Smooth muscle cell of the brain vasculature (primary cell): ENCODE data around the gene CCNI.
"Not testable (repeated sequence)": the region's sequence is repeated elsewhere in the genome, so short reads cannot be mapped to it uniquely, and the experiment has no call there.

Source experiments
- DNase-seq: peaks from one replicate; pipeline ENCODE4 v3.0.0-alpha.2; 2012; ENCODE audit warnings: low read depth, low spot score

The CCNI gene

GRCh38 chr4:77075869-77076799, at the start of gene CCNI:
CCNI (minus strand) TSS chr4:77075989; CDS start chr4:77066362, 9,627 bp downstream.
- peak; percentile 98 for DNase-seq

- no peak for DNase-seq
Observed at GRCh38 chr4:77124576-77124975, 48.8 kb upstream of the CCNI start.

- no peak for DNase-seq
Observed at GRCh38 chr4:77123411-77123810, 47.6 kb upstream of the CCNI start.

GRCh38 chr4:77122656-77123055, 46.9 kb upstream of the CCNI start:
- DNase-seq: no peak

- DNase-seq: no peak
Observed at GRCh38 chr4:77121736-77122240, 46.0 kb upstream of the CCNI start.

- no peak for DNase-seq
Observed at GRCh38 chr4:77120886-77121508, 45.2 kb upstream of the CCNI start.

- DNase-seq: no peak
Observed at GRCh38 chr4:77117721-77118120, 41.9 kb upstream of the CCNI start.

- no peak for DNase-seq
Observed at GRCh38 chr4:77113069-77113468, 37.3 kb upstream of the CCNI start.

- no peak for DNase-seq
Observed at GRCh38 chr4:77110730-77111129, 34.9 kb upstream of the CCNI start.

- DNase-seq: peak; percentile 4
Observed at GRCh38 chr4:77104791-77105540, 29.2 kb upstream of the CCNI start.

- DNase-seq: no peak
Observed at GRCh38 chr4:77104388-77104787, 28.6 kb upstream of the CCNI start.

GRCh38 chr4:77100234-77100633, 24.4 kb upstream of the CCNI start:
- DNase-seq: no peak

- no peak for DNase-seq
Observed at GRCh38 chr4:77097611-77098010, 21.8 kb upstream of the CCNI start.

- no peak for DNase-seq
Observed at GRCh38 chr4:77095101-77095821, 19.5 kb upstream of the CCNI start.

GRCh38 chr4:77094496-77094895, 18.7 kb upstream of the CCNI start:
- no peak for DNase-seq

- DNase-seq: no peak
Observed at GRCh38 chr4:77093401-77093800, 17.6 kb upstream of the CCNI start.

- DNase-seq: no peak
Observed at GRCh38 chr4:77092975-77093374, 17.2 kb upstream of the CCNI start.

GRCh38 chr4:77089866-77090265, 14.1 kb upstream of the CCNI start:
- DNase-seq: no peak

GRCh38 chr4:77087027-77087426, 11.2 kb upstream of the CCNI start:
- DNase-seq: not testable (repeated sequence)

- no peak for DNase-seq
Observed at GRCh38 chr4:77084019-77084639, 8.3 kb upstream of the CCNI start.
